H9 (cell line): Measurements from ENCODE around the gene RPL18. TPM values are rescaled to one million over a fixed set of nuclear protein-coding genes. Genes with fewer than 3 reads are reported as not detected.
"Not testable (repeated sequence)": the region's sequence is repeated elsewhere in the genome, so short reads cannot be mapped to it uniquely, and the experiment has no call there.

Experiments used
- DNase-seq: peaks from one replicate; pipeline ENCODE4 v3.0.0-alpha.2; 2017
- H2AFZ ChIP-seq: one replicate; pipeline ENCODE4 v1.6.1; 2013; ENCODE audit warnings: mild to moderate bottlenecking, low read length, control low read depth, moderate library complexity
- H2AK5ac ChIP-seq: 2 replicates; pipeline ENCODE4 v1.6.1; 2013; ENCODE audit warnings: low read length, control low read depth, mixed read lengths; ENCODE audit not compliant: insufficient read length
- H2BK120ac ChIP-seq: one replicate; pipeline ENCODE4 v1.6.1; 2013; ENCODE audit warnings: low read depth, mild to moderate bottlenecking, low read length, control low read depth, inconsistent platforms; ENCODE audit not compliant: poor library complexity, severe bottlenecking
- H2BK12ac ChIP-seq: 2 replicates; pipeline ENCODE4 v1.6.1; 2013; ENCODE audit warnings: low read length, control low read depth, mixed read lengths, low read depth; ENCODE audit not compliant: insufficient read length
- H2BK15ac ChIP-seq: 2 replicates; pipeline ENCODE4 v1.6.1; 2013; ENCODE audit warnings: low read depth, low read length, control low read depth
- H2BK20ac ChIP-seq: one replicate; pipeline ENCODE4 v1.6.1; 2013; ENCODE audit warnings: low read depth, mild to moderate bottlenecking, low read length, control low read depth, inconsistent platforms; ENCODE audit not compliant: poor library complexity, severe bottlenecking
- H2BK5ac ChIP-seq: 2 replicates; pipeline ENCODE4 v1.6.1; 2013; ENCODE audit warnings: low read length, control low read depth, mixed read lengths; ENCODE audit not compliant: insufficient read length
- H3K14ac ChIP-seq: 2 replicates; pipeline ENCODE4 v1.6.1; 2013; ENCODE audit warnings: low read length, control low read depth; ENCODE audit not compliant: insufficient read depth
- H3K18ac ChIP-seq: 2 replicates; pipeline ENCODE4 v1.6.1; 2013; ENCODE audit warnings: low read depth, mild to moderate bottlenecking, mixed read lengths, low read length, control low read depth; ENCODE audit not compliant: insufficient read length
- H3K23ac ChIP-seq: 2 replicates; pipeline ENCODE4 v1.6.1; 2013; ENCODE audit warnings: low read length, control low read depth, mixed read lengths, low read depth; ENCODE audit not compliant: insufficient read length
- H3K23me2 ChIP-seq: 2 replicates; pipeline ENCODE4 v1.6.1; 2013; ENCODE audit warnings: low read depth, mild to moderate bottlenecking, mixed read lengths, low read length, control low read depth; ENCODE audit not compliant: insufficient read length, poor library complexity, severe bottlenecking
- H3K27ac ChIP-seq: 2 replicates; pipeline ENCODE4 v1.5.1; 2013; ENCODE audit warnings: low read length, control low read depth, mixed read lengths, low read depth; ENCODE audit not compliant: insufficient read length
- H3K27me3 ChIP-seq: 2 replicates; pipeline ENCODE4 v1.6.1; 2013; ENCODE audit warnings: low read length, control low read depth, inconsistent platforms; ENCODE audit not compliant: insufficient read depth
- H3K4ac ChIP-seq: 2 replicates; pipeline ENCODE4 v1.6.1; 2013; ENCODE audit warnings: low read depth, mild to moderate bottlenecking, control low read depth, inconsistent platforms, low read length, moderate library complexity
- H3K4me1 ChIP-seq: 2 replicates; pipeline ENCODE4 v1.6.1; 2013; ENCODE audit warnings: low read length, control low read depth, inconsistent platforms; ENCODE audit not compliant: insufficient read depth
- H3K4me2 ChIP-seq: 2 replicates; pipeline ENCODE4 v1.6.1; 2013; ENCODE audit warnings: low read length, control low read depth, mixed read lengths; ENCODE audit not compliant: insufficient read length, insufficient read depth
- H3K56ac ChIP-seq: 2 replicates; pipeline ENCODE4 v1.6.1; 2013; ENCODE audit warnings: low read depth, mild to moderate bottlenecking, mixed read lengths, low read length, control low read depth; ENCODE audit not compliant: insufficient read length
- H3K79me1 ChIP-seq: 2 replicates; pipeline ENCODE4 v1.6.1; 2013; ENCODE audit warnings: low read depth, mild to moderate bottlenecking, moderate library complexity, low read length, control low read depth, inconsistent platforms; ENCODE audit not compliant: insufficient read depth, poor library complexity, severe bottlenecking
- H3K79me2 ChIP-seq: 2 replicates; pipeline ENCODE4 v1.6.1; 2013; ENCODE audit warnings: low read length, control low read depth, inconsistent platforms; ENCODE audit not compliant: insufficient read depth
- H3K9ac ChIP-seq: 2 replicates; pipeline ENCODE4 v1.6.1; 2013; ENCODE audit warnings: low read length, control low read depth, mixed read lengths; ENCODE audit not compliant: insufficient read length; ENCODE audit errors: extremely low read depth
- H3K9me3 ChIP-seq: one replicate; pipeline ENCODE4 v1.6.1; 2013; ENCODE audit warnings: low read depth, low read length, inconsistent platforms; ENCODE audit not compliant: control insufficient read depth
- H3T11ph ChIP-seq: one replicate; pipeline ENCODE4 v1.6.1; 2013; ENCODE audit warnings: mild to moderate bottlenecking, low read length, control low read depth, inconsistent platforms
- H4K20me1 ChIP-seq: one replicate; pipeline ENCODE4 v1.6.1; 2013; ENCODE audit not compliant: control insufficient read depth, insufficient read length, insufficient read depth
- H4K5ac ChIP-seq: 2 replicates; pipeline ENCODE4 v1.6.1; 2013; ENCODE audit warnings: low read depth, mild to moderate bottlenecking, mixed read lengths, low read length, control low read depth; ENCODE audit not compliant: insufficient read length
- H4K8ac ChIP-seq: replicated peaks from 2 replicates; pipeline ENCODE4 v1.6.1; 2013; ENCODE audit warnings: low read length, control low read depth, mixed read lengths, low read depth; ENCODE audit not compliant: insufficient read length
- H4K91ac ChIP-seq: 2 replicates; pipeline ENCODE4 v1.6.1; 2013; ENCODE audit warnings: low read depth, mild to moderate bottlenecking, moderate library complexity, mixed read lengths, low read length, control low read depth; ENCODE audit not compliant: insufficient read length
- H3K27ac Mint-ChIP-seq, 3 experiments: 2 replicates in 2 of 3; 3 replicates in 1 of 3; pipeline ENCODE4 v1.8.0; 2020 to 2021; ENCODE audit warnings: mixed read lengths in 3 of 3, mild to moderate bottlenecking in 1 of 3, moderate library complexity in 1 of 3
- H3K27me3 Mint-ChIP-seq: 2 replicates; pipeline ENCODE4 v1.8.0; 2021; ENCODE audit warnings: low read depth, mild to moderate bottlenecking, moderate library complexity, mixed read lengths
- H3K36me3 Mint-ChIP-seq, 3 experiments: 2 replicates in 2 of 3; 3 replicates in 1 of 3; pipeline ENCODE4 v1.8.0; 2020 to 2021; ENCODE audit warnings: low read depth in 3 of 3, mixed read lengths in 3 of 3; ENCODE audit not compliant: insufficient read depth in 1 of 3
- H3K4me1 Mint-ChIP-seq, 2 experiments: 2 replicates each; pipeline ENCODE4 v1.8.0; 2020; ENCODE audit warnings: mixed read lengths in 2 of 2
- H3K4me3 Mint-ChIP-seq, 2 experiments: 2 replicates in 1 of 2; 3 replicates in 1 of 2; pipeline ENCODE4 v1.8.0; 2020 to 2021; ENCODE audit warnings: mild to moderate bottlenecking in 2 of 2, mixed read lengths in 2 of 2, moderate library complexity in 1 of 2
- H3K9me3 Mint-ChIP-seq, 2 experiments: 2 replicates in 1 of 2; 3 replicates in 1 of 2; pipeline ENCODE4 v1.8.0; 2020; ENCODE audit warnings: mild to moderate bottlenecking in 2 of 2, mixed read lengths in 2 of 2, moderate library complexity in 1 of 2
- WGBS: extraction: QIAGEN DNeasy Blood & Tissue Kit; methylation state at CpG from one replicate; pipeline ENCODE4 v1.1.7; 2013; ENCODE audit warnings: missing lambda C conversion rate, low lambda C conversion rate, mixed read lengths; ENCODE audit not compliant: insufficient read length; ENCODE audit errors: extremely low coverage; 5-methylcytosine and 5-hydroxymethylcytosine counted together
- total RNA-seq: library from RNA; stranded (reverse); gene quantifications from 2 replicates; pipeline ENCODE4 v1.2.1, GENCODE V29; 2021
- TF ChIP-seq, protein P1 (sequence below): fragments of 200-600 bp; sonication (generic); conservative IDR thresholded peaks from 3 replicates; pipeline ENCODE4 v1.8.0; 2021; ENCODE audit warnings: antibody characterized with exemption, mild to moderate bottlenecking

Gene RPL18
- total RNA-seq, 1 experiment from 2014 or later: 1,855 TPM

DNA sequence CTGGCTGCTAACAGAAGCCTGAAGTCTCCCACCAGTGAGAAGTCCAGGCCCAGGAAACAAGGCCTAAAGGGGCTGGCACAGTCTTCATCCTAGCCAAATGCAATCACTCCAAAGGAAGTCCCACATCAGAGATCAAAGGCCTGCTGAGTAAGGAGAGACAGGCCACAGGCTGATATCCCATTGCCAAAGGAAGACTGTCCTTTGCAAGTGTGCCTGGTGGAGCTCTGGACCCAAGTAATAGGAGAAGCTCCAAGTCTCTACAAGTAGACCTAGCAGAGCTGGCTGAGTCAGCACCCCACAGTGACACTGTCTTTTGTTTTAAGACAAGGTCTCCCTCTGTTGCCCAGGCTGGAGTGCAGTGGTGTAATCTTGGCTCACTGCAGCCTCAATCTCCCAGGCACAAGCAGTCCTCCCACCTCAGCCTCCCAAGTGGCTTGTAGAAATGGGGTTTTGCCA lies 13.7 kb upstream of the RPL18 start:
- peaks cover 3 to 21% (median 14%) of the 10 kb centered on the region in 3 experiments; a peak in 6 of 7 replicates for H3K36me3 Mint-ChIP-seq
- H3K27ac ChIP-seq: no peak overlapping the region
- TF ChIP-seq, protein P1, sequence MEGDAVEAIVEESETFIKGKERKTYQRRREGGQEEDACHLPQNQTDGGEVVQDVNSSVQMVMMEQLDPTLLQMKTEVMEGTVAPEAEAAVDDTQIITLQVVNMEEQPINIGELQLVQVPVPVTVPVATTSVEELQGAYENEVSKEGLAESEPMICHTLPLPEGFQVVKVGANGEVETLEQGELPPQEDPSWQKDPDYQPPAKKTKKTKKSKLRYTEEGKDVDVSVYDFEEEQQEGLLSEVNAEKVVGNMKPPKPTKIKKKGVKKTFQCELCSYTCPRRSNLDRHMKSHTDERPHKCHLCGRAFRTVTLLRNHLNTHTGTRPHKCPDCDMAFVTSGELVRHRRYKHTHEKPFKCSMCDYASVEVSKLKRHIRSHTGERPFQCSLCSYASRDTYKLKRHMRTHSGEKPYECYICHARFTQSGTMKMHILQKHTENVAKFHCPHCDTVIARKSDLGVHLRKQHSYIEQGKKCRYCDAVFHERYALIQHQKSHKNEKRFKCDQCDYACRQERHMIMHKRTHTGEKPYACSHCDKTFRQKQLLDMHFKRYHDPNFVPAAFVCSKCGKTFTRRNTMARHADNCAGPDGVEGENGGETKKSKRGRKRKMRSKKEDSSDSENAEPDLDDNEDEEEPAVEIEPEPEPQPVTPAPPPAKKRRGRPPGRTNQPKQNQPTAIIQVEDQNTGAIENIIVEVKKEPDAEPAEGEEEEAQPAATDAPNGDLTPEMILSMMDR: no peak

DNA sequence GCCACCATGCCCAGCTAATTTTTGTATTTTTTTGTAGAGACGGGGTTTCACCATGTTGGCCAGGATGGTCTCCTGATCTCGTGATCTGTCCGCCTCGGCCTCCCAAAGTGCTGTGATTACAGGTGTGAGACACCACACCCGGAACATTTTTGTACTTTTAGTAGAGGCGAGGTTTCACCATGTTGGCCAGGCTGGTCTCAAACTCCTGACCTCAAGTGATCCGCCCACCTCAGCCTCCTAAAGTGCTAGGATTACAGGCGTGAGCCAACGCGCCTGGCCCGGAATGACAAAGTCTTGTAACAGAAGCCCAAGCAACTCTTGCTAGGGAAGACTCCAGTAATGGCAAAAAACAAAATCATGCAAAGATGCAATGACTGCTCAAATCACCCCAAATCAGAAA lies 13.3 kb upstream of the RPL18 start:
- H2BK20ac ChIP-seq, DNase-seq, H3K27ac Mint-ChIP-seq, H3K18ac ChIP-seq, H3K9me3 ChIP-seq, H2BK120ac ChIP-seq, H3T11ph ChIP-seq, H2BK15ac ChIP-seq, H3K79me1 ChIP-seq, H2AK5ac ChIP-seq, H4K5ac ChIP-seq, H3K79me2 ChIP-seq, H3K56ac ChIP-seq, H3K27ac ChIP-seq, H3K4me1 ChIP-seq, H3K27me3 ChIP-seq, H3K4me2 ChIP-seq, H3K14ac ChIP-seq, H3K9me3 Mint-ChIP-seq, H4K91ac ChIP-seq, H3K9ac ChIP-seq, H4K8ac ChIP-seq, H2AFZ ChIP-seq, H2BK5ac ChIP-seq, H4K20me1 ChIP-seq, H3K23ac ChIP-seq, H3K27me3 Mint-ChIP-seq, H3K4ac ChIP-seq, H2BK12ac ChIP-seq: not testable (repeated sequence)
- peak overlapping the region in 1 of 2 experiments; percentile 29; a peak in 1 of 5 replicates for H3K4me3 Mint-ChIP-seq
- H3K23me2 ChIP-seq: peaks cover 32% of the 10 kb centered on the region
- peaks cover 22 to 45% of the 10 kb centered on the region in 2 experiments for H3K4me1 Mint-ChIP-seq
- no CpG with 5 or more reads among the region's 11 CpGs for WGBS
- H3K36me3 Mint-ChIP-seq: peaks cover 3 to 21% (median 13%) of the 10 kb centered on the region in 3 experiments; a peak in 6 of 7 replicates

More for the DNA sequence above, 13.7 kb upstream of the RPL18 start:
- H2BK5ac ChIP-seq: no peak overlapping the region
- no peak overlapping the region for H2BK12ac ChIP-seq
- no peaks in the 10 kb centered on the region for H3K79me2 ChIP-seq
- peaks cover 24 to 44% of the 10 kb centered on the region in 2 experiments for H3K4me1 Mint-ChIP-seq
- no peaks in the 10 kb centered on the region for H3K79me1 ChIP-seq
- no peak overlapping the region; a peak in 1 of 7 replicates for H3K27ac Mint-ChIP-seq
- no peak overlapping the region for H4K5ac ChIP-seq
- no peaks in the 10 kb centered on the region for H3K9me3 ChIP-seq
- H3K4me3 Mint-ChIP-seq: no peak overlapping the region; a peak in 1 of 5 replicates
- peaks cover 32% of the 10 kb centered on the region for H3K23me2 ChIP-seq
- peaks cover 7% of the 10 kb centered on the region; the same call in 1 of the 2 replicates for H3K4me1 ChIP-seq
- no peak overlapping the region for H3K56ac ChIP-seq
- no peak overlapping the region for H4K8ac ChIP-seq
- no peak overlapping the region for H3K4ac ChIP-seq
- H3K14ac ChIP-seq: no peak overlapping the region
- no peak overlapping the region for H2AK5ac ChIP-seq
- H4K91ac ChIP-seq: no peak overlapping the region
- no peaks in the 10 kb centered on the region for H4K20me1 ChIP-seq
- no peaks in the 10 kb centered on the region; the same call in 1 of the 2 replicates for H3K27me3 ChIP-seq
- H3K4me2 ChIP-seq: no peak overlapping the region
- H2BK15ac ChIP-seq: no peak overlapping the region
- peaks cover 4% of the 10 kb centered on the region for H3K27me3 Mint-ChIP-seq
- no peak overlapping the region for H2BK20ac ChIP-seq
- H3K18ac ChIP-seq: no peak overlapping the region
- H3K23ac ChIP-seq: no peak overlapping the region
- DNase-seq: no peak
- no peak overlapping the region for H2AFZ ChIP-seq
- H3K9me3 Mint-ChIP-seq: no peaks in the 10 kb centered on the region
- H3K9ac ChIP-seq: no peak overlapping the region
- H2BK120ac ChIP-seq: no peak overlapping the region
- no peak overlapping the region for H3T11ph ChIP-seq
